ENCODE measurements around the gene EIF3F.

- TF ChIP-seq CTCF (conservative IDR thresholded peaks at IDR 0.05; ENCODE audit: low read depth, low read length) (no peak), RCOR1 (IDR thresholded peaks at IDR 0.05; ENCODE audit: insufficient replicate concordance, low read length) (no peak), POLR2A (IDR thresholded peaks at IDR 0.05; ENCODE audit: low read depth, low read length) (no peak)
Observed at GRCh38 chr11:8011981-8012444, 24.9 kb downstream of the EIF3F start.
